Measurements from ENCODE around the gene ARMC9. TPM values are rescaled to one million over a fixed set of nuclear protein-coding genes. Genes with fewer than 3 reads are reported as not detected.
"Not testable (repeated sequence)": the region's sequence is repeated elsewhere in the genome, so short reads cannot be mapped to it uniquely, and the experiment has no call there.

The ARMC9 gene
- total RNA-seq, 1 experiment from 2014 or later = 38.3 TPM

DNA sequence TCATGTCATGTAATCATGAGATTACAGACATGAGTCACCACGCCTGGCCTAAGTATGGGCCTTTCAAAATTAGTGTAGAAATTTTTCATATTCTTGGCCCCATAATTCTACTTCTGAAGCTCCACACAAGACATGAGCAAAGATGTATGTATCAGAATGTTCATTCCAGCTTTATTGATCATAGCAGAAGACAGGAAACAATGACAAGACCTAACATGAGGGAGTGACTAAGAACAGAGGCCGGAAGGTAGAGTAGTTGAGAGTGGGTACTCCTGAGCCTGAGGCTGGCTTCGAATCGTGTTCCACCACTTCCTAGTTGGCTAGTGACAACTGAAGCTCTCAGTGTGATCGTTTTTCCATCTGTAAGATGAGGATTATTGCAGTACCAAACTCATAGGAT lies 89.3 kb downstream of the ARMC9 start:
- DNase-seq (ENCODE audit: low read depth) = no peak

DNA sequence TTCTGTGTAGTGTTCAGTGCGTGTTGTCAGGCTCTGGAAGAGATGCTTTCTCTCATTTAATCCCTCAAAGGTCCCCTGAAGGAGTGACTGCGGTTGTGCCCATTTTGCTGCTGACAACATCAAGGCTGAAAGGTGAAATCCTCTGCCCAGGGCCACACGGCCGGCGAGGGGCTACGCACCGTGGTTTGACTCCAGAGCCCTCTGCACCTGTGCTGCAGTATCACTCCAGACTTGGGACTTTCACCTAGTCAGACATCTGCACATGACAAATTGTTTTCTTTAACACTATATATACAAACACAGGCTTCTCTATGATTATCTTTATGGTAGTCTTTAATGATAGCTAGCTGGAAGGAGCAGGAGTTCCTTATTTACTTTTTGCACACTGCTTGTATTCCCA lies 90.2 kb downstream of the ARMC9 start:
- DNase-seq (ENCODE audit: low read depth) = no peak

DNA sequence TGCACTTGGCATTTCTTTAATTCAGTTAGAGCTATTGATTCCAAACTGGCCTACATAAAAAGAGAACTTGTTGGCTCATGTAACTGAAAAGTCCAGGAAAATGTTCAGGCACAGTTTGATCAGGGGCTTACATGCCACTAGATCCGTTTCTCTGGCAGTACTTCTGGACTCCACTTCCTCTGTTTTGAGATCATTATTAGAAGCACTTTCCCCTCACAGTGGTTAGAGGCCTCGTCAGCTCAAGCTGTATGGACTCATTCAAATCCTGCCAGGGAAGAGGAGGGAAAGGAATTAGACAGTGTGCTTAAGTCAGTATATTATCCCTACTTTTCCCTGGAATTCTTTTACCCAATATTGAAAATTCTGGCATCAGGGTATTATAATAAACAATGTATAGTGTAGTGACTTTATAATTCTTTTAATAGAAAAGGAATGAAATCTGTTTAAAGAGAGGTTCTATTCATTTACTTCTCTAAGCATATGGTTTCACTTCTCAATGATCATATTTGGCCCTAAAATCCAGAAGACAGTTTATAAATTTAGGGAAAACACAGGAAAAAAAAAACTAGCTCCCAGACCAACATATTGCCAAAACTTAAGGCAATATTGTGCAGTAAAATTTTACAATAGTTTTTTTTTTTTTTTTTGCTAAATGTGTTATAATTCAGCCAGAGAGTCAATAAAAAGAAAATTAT lies 92.0 kb downstream of the ARMC9 start:
- DNase-seq (ENCODE audit: low read depth) = no peak

DNA sequence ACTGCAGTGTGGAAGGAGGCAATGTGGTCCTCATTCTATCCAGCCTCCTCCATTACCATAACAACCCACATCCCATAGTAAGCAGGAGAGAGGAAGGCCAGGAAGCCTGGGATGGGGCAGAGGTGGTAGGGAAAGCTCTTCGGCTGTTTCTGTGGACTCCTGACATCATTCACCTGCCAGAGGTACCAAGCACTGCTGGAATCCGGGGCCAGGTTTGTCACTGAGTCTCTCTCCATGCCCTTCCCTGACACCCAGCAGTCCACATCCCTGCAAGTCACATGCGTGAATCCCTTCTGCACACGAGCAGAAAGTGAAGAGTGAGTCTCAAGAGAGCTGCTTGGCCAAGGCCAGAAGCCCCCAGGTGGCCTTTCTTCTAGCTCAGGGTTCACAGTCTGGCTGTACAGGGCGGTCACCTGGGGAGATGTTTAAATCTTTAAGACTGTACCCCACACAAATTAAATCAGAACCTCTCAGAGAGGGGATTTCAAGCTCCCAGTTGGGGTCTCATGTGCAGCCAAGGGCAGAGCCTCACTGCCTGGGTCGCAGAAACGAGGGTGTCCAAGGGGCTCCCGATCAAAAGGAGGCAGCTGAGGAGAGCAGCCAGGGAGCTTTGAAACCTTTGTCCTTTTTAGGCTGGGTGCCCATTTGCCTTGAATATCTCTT lies 94.2 kb downstream of the ARMC9 start:
- no peak for DNase-seq (ENCODE audit: low read depth)

DNA sequence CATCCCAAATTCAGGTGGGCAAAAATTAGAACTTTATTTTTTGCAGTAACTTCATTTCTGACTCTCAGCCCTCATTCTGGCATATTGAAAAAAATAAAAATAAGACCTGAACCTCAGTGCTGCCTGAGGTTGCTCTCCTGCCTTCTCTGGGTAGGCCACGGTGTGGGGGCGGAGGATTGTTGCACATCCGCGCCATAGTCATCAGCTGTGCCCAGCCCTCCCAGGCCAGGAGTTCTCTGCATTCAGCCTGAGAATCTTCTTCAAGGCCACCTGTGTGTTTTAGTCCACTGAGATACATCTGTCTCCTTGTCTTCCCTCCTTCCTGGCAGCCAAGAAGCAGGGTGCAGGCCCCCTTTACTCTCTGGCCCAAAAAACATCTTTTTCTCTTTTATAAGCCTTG lies 94.7 kb downstream of the ARMC9 start:
- no peak for DNase-seq (ENCODE audit: low read depth)

DNA sequence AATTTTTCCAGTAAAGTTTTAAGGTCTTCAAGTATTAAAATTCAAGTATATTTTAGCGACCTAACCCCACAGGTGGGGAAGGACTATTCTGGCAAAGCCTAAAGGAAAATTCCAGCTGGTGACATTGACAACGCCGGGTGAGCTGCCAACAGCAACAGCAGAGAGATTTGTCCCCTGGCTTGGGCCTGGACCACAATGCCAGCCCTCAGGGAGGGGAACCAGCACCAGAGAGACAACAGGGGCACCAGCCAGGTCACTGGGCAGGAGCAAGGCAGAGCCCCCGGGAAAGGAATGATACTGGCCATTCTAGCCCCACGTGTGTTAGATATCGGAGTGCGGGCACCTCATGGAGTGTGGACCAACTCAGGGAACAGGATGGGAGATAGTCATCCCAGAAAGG lies 95.7 kb downstream of the ARMC9 start:
- no peak for DNase-seq (ENCODE audit: low read depth)

DNA sequence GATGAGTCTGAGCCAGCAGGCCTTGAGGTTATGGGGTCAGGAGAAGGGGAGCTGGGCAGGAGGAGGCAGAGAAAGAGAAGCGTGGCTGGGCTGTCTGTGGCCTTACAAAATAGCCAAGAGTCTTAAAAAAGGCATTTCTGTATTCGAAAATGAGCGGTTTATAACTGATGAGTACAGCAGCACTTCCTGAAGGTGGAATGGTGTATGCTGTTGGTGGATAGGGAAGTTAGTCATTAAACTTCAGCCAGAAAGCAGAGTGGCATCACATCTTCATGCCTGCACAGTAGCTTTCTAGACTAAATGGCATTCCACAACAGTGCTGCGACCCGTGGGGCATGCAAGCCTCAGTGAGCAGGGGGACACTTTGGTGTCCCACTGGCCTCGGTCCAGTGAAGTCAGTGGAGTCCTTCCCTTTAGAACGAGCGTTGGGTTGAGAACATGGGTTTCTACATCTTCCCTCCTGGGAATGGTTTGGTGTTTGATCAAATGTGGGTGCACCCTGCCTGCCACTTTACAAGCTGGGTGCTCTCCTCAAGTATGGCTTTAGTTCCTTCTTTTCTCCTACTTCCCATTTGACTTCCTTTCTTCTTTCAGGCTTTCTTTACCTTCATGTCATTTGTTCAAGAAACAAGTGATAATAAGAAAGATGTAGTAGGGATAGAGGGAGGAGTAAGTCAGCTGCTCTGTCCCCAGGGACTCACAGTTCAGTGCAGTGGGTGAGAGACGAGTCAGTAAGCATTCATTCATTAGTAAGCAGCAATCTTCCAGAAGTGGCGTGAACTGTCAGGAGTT lies 96.3 kb downstream of the ARMC9 start:
- no peak for DNase-seq (ENCODE audit: low read depth)

DNA sequence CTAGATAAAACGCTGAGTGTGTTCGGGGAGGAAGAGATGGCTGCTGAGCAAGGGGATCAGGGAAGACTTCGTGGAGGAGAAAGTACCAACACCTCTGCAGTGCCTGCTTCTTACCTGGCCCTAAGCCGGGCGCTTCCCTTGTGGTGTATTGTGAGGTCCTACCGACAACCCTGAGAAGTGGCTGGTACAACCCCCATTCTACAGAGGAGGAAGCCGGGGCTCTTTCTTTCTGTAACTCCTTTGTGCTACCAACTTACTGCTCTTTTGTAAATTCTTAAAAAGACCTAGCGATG lies 96.9 kb downstream of the ARMC9 start:
- DNase-seq (ENCODE audit: low read depth) = no peak

DNA sequence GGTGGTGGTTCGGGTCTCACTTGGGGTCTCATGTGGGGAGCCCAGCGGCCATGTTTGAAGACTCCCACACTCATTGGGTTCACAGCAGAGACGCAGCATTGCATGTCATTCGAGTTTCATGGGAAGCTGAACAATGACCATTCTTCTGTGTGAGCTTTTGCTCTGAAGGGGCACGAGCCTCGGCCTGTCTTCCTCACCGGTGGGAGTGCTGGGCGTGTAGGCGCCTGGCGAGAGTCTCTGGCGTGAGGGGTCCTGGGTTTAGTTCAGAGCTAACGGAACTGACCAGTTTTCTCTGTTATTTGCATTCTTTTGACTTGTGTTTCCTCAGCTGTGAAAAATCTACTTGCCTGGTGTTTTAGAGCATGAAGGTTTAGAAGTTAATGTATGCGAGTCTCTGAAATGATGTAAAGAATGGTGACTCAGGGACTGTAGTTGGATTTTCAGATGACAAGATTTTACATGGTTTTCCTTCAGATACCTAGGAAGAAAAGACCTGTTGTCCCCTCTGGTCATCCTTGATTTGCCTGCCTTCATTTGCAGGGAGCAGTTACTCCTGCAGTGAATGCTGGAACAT lies 98.1 kb downstream of the ARMC9 start:
- DNase-seq (ENCODE audit: low read depth) = no peak

DNA sequence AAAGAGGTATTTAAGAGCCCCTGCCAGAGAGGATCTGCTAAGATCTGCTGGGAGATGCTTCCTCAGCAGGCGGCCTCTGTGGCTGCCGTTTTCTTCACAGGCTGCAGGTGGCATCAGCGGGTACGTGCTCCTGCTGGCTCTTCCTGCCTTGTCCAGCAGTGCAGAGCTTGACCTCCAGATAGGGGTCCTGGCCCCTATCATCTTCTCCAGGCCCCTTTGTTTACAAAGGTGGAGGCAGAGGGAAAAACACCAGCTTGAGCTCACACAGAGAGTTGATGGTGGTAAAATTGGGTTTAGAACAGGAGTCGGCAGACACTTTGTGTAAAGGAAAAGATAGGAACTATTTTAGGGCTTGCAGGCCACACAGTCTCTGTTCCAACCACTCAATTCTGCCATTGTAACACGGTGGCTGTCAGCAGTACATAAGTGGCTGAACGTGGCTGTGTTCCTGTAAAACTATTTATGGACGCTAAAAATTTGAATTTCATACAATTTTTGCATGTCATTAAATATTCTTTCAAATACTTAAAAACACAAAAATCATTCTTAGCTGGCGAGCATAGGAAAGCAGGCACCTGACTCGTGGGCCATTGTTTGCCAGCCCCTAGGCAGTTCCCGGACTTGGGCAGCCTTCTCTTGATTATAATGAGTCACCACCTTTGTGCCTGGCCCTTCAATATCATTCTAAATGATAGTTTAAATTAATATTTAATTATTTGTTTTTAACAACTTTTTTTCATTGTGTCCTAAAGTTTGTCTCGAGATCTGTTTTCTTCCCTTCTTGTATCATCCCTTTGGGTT lies 98.9 kb downstream of the ARMC9 start:
- DNase-seq (ENCODE audit: low read depth) = peak; percentile 52

DNA sequence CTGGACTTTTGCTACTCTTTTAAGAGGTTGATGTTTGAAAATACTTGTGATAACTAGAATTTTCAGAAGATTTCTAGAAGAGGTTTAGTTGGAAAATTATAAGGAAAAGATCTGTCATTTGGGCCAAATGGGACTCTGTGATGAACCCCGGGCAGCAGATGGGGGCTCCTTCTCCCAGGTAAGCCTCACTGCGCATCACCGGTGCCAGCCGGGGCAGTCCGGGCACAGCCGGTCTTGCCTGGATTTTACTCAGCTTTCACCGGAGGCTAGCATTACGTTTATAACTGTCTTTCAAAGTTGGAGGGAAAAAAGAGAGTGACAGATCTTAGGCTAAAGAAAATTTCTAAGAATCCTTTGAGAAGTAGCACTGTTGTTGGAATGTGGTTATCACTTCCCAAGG lies 99.7 kb downstream of the ARMC9 start:
- DNase-seq (ENCODE audit: low read depth) = no peak

DNA sequence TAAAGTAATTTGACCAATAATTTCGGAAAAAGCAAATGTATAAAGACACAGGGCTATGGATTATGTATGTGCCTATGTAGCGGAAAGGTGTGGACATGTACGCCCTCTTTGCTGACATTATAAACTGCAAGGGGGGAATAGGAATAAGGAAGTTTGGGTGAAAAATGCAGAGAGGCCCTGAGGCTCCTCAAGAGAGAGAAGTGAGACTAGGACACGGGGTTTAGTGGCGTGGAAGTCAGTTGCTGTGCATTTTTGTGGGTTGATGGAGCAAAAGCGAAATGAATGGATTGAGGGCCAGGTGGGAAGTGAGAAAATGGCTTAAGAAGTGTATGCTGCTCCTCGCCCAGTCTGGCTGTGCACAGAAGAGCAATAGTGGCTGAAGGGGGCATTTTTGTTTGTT lies 100.8 kb downstream of the ARMC9 start:
- DNase-seq (ENCODE audit: low read depth) = no peak

DNA sequence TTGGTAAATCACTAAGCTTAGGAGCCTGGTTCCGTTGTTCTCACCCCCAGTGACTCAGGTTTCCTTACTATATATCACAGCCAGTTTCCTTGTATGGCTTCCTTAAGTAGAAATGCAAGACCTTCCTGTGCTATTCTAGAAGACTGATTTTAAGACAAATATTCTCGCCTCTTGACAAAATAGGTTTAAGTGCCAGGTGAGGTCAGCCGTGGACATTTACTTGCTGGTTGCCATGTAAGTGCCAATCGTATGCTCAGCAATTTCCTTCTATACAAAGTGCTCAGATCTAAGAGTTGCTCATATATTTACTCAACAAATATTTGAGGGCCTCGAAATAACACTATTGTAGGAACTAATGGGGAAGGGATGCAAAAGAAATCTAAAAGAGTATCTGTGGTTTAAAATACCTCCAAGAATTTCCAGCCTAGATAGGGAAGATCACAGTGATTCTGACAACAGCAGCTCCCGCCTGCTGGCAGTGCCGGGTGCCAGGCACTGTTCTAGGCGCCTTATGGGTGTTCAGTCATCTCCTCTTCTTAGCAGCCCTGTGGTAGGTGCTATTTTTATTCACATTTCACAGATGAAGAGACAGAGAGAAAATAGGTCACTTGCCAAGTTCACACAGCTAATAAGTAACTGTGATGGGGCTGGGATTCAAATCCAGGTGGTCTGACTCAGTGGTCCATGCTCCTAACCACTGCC lies 101.7 kb downstream of the ARMC9 start:
- no peak for DNase-seq (ENCODE audit: low read depth)

DNA sequence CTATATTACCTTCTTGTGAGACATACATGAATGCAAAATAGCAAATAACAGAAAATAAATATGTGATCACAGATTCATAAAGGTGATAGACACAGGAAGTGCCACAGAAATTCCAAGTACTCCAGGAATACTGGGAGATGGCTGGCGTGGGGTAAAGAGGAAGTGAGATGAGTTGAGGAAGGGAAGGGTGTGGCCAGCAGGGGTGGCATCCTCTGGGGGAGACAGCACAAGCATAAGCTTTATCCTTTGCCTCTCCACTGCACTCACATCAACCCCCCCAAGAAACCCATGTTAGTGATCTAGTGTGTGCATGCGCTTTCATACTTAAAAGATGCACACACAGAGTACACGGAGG lies 102.3 kb downstream of the ARMC9 start:
- DNase-seq (ENCODE audit: low read depth) = no peak

DNA sequence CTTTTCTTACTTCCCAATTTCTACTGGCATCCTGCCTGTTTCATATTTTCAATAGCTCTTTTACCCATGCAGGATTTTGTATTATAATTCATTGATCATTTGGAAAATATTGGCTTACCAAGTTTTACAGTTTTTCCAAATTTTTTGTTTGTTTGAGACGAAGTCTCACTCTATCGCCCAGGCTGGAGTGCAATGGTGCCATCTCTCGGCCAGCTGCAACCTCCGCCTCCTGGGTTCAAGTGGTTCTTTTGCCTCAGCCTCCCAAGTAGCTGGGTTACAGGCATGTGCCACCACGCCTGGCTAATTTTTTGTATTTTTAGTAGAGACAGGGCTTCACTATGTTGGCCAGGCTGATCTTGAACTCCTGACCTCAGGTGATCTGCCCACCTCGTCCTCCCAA lies 105.8 kb downstream of the ARMC9 start:
- DNase-seq (ENCODE audit: low read depth) = not testable (repeated sequence)

DNA sequence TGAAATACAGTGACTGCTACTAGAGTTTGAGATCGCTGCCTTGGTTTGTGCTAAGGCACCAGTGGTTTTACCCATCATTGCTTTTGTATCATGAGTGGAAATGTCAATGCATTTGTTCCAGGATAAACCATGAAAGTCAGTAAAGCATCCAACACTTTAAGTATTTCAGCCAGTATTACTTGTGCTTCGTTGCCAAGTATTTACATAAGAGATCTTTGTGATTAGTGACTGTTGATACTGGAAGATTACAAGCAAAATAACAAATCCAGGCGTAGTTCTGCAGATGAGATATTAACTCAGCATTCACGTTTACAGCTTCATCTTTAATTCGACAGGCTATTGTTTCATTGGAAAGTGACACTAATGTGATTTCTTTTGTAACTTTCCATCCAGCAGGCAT lies 106.8 kb downstream of the ARMC9 start:
- DNase-seq (ENCODE audit: low read depth) = no peak

DNA sequence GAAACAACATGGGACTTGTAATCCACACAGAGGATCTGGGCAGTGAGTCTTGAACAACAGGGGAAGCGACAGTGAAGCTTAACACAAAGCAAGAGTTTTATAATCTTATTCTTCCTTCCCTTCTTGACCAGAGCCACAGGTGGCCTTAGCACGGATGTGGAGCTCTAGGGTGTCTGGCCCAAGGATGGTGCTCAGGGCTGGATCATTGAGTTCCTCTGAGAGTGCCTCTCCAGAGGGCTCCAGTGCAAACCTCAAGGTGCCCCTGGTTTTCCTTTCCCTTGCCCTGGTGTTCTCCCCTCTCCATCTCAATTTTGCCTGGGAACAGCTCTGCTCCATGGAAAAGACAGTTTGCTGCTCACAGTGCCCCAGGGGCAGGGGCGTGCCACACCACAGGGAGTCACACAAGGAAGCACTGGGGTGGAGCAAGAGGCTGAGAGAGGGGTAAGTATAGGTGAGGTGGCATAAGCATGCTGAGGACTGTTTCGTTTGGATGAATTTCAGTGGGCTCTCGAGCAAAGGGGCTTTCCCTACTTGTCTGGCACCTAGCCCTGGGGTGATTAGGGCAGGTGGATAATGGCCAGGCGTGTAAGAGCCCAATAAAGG lies 108.5 kb downstream of the ARMC9 start:
- peak; percentile 17 for DNase-seq (ENCODE audit: low read depth)

DNA sequence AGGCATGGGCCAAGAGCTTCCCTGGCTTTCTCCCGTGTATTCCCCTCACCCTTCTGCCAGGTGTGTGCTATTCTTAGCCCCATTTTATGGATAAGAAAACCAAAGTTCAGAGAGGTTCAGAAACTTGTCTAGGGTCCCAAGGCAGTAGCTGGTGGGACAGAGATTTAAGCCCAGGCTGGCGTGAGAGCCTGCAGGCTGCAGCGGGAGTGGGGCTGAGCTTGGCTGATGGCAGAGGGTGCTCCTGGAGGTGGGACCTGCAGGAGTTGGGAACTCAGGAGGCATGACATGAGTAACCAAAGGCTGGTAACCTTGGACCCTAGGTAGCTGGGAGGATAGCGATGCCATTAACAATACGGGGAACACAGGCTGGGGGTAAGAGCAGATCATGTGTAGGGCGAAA lies 109.8 kb downstream of the ARMC9 start:
- DNase-seq (ENCODE audit: low read depth) = no peak

DNA sequence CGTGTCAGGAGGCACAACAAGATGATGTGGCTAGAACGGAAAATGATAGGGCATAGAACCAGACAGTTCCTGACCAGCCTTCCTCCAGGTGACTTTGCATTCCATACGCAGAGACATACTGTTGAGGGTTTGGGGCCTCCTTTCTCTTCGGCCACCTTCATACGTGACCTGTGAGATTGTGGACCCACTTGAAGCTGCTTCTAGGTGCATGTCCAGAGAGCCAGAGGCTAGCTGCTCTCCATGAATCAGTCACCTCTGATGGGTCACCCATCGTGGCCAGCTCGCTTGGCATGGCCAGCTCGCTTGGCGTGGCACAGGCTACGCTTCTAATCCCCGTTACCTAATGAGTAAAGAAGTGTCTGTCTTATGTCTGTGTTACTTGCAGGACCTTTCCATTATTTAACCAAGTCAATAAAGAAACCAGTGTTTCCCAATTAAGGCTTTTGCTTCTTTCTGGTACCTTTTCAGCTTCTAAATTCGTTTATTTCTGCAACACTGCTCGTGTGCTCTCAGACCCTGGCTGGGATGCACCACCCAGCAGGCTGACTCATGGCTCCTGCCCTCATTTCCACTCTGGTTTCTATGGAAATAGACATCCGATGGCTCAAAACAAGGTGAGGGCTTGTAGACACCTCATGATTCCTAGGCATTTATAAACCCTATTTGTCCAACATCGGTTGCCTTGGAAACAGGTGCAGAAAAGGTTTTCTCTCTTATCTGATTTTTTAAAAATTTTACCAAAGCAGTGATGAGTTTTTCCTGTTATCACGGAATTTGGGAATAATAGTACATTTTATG lies 110.4 kb downstream of the ARMC9 start:
- DNase-seq (ENCODE audit: low read depth) = peak; percentile 73

DNA sequence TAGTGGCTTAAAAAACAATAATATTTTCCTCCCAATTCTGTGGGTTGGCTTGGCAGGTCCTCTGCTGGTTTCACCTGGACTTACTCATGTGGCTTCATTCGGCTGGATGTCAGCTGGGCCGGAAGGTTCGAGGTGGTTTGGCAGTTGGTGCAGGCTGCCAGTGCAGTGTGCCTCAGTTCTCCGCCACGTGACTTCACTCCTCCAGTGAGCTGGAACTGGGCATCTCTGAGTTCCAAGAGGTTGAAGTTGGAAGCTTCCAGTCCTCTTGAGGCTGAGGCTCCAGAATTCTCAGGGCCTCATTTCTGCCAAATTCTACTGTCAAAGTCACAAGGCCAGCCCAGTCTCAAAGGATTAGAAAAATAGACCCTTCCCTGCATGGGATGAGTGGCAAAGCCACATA lies 113.6 kb downstream of the ARMC9 start:
- DNase-seq (ENCODE audit: low read depth) = no peak
